Measurements from ENCODE around the gene IFRD2. TPM values are rescaled to one million over a fixed set of nuclear protein-coding genes. Genes with fewer than 3 reads are reported as not detected.
A peak's percentile ranks its signal among the peaks of the same experiment; 100 is the strongest.

IFRD2 gene
- total and polyA plus RNA-seq, 2 of the 13 experiments (the other 11 are each of a cell fraction or from before 2014, with no cell fraction given) = 32.8 to 96.1 TPM

DNA sequence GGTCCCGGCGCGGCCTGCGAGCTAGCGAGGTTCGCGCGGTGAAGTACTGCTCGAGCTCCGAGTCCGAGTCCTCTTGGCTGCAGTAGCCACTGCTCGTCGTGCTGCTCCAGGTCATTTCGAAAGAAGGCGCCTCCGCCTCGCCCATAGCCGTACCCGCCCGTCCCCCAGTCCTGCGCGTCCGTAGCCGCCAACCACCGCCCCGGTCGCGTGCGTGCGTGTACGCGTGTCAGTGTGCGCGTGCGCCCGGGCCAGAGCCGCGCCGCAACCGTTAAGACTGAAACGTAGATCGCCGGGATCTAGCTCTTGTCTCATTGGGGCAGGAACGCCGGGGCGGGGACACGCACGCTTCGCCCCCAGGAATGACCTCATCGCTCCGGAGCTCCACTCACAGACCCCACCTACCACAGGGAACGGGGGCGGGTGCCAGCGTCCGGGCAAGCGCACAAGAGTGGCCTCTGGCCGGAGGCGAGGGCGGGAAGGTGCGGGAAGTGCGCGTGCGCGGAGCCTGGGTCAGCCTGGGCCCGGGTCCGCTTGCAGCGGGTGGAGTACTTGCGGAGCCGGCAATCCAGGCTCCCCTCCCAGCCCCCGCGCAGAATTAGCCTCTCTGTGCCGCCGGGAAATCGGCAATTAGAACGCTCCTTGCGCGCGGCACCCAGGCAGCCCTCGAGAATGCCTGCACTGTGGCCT lies 45.1 kb upstream of the IFRD2 start (continued):
- TF ChIP-seq, protein P1, sequence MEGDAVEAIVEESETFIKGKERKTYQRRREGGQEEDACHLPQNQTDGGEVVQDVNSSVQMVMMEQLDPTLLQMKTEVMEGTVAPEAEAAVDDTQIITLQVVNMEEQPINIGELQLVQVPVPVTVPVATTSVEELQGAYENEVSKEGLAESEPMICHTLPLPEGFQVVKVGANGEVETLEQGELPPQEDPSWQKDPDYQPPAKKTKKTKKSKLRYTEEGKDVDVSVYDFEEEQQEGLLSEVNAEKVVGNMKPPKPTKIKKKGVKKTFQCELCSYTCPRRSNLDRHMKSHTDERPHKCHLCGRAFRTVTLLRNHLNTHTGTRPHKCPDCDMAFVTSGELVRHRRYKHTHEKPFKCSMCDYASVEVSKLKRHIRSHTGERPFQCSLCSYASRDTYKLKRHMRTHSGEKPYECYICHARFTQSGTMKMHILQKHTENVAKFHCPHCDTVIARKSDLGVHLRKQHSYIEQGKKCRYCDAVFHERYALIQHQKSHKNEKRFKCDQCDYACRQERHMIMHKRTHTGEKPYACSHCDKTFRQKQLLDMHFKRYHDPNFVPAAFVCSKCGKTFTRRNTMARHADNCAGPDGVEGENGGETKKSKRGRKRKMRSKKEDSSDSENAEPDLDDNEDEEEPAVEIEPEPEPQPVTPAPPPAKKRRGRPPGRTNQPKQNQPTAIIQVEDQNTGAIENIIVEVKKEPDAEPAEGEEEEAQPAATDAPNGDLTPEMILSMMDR (CRISPR knock-in tag; IDR thresholded peaks at IDR 0.05) = peak; percentile 2; the same call in 1 of the 2 replicates
- TF ChIP-seq, protein P2, sequence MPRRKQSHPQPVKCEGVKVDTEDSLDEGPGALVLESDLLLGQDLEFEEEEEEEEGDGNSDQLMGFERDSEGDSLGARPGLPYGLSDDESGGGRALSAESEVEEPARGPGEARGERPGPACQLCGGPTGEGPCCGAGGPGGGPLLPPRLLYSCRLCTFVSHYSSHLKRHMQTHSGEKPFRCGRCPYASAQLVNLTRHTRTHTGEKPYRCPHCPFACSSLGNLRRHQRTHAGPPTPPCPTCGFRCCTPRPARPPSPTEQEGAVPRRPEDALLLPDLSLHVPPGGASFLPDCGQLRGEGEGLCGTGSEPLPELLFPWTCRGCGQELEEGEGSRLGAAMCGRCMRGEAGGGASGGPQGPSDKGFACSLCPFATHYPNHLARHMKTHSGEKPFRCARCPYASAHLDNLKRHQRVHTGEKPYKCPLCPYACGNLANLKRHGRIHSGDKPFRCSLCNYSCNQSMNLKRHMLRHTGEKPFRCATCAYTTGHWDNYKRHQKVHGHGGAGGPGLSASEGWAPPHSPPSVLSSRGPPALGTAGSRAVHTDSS (CRISPR knock-in tag; conservative IDR thresholded peaks at IDR 0.05) = no peak
- TF ChIP-seq FOXP1 (IDR thresholded peaks at IDR 0.05) (no peak), FOXP1 (CRISPR knock-in tag; IDR thresholded peaks at IDR 0.05) (peak; percentile 8; the same call in 1 of the 2 replicates), SUZ12 (IDR thresholded peaks at IDR 0.05; ENCODE audit: low read depth, low read length) (no peak), ZNF333 (CRISPR knock-in tag; IDR thresholded peaks at IDR 0.05; ENCODE audit: borderline replicate concordance) (peak; percentile 82; the same call in 1 of the 2 replicates), ZNF160 (CRISPR knock-in tag; IDR thresholded peaks at IDR 0.05) (peak; percentile 83; the same call in 1 of the 2 replicates), ZNF790 (CRISPR knock-in tag; IDR thresholded peaks at IDR 0.05; ENCODE audit: borderline replicate concordance) (peak; percentile 39; the same call in 1 of the 2 replicates), ZSCAN31 (CRISPR knock-in tag; IDR thresholded peaks at IDR 0.05; ENCODE audit: low read depth) (peak; percentile 73; the same call in 1 of the 2 replicates), POLR2G (IDR thresholded peaks at IDR 0.05; ENCODE audit: low read depth, low read length) (peak; percentile 90), SIN3A (IDR thresholded peaks at IDR 0.05; ENCODE audit: borderline replicate concordance, low read depth, low read length) (peak; percentile 89; the same call in 1 of the 2 replicates), NKX3-1 (CRISPR knock-in tag; IDR thresholded peaks at IDR 0.05) (0 out of 2 replicates have a peak, but pooled peaks have one; percentile 37), MTF1 (CRISPR knock-in tag; IDR thresholded peaks at IDR 0.05) (no peak; the same call in 1 of the 2 replicates), ZNF12 (CRISPR knock-in tag; IDR thresholded peaks at IDR 0.05) (no peak)
- TF ChIP-seq, protein P3, sequence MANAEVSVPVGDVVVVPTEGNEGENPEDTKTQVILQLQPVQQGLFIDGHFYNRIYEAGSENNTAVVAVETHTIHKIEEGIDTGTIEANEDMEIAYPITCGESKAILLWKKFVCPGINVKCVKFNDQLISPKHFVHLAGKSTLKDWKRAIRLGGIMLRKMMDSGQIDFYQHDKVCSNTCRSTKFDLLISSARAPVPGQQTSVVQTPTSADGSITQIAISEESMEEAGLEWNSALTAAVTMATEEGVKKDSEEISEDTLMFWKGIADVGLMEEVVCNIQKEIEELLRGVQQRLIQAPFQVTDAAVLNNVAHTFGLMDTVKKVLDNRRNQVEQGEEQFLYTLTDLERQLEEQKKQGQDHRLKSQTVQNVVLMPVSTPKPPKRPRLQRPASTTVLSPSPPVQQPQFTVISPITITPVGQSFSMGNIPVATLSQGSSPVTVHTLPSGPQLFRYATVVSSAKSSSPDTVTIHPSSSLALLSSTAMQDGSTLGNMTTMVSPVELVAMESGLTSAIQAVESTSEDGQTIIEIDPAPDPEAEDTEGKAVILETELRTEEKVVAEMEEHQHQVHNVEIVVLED (CRISPR knock-in tag; IDR thresholded peaks at IDR 0.05; ENCODE audit: borderline replicate concordance) = peak; percentile 97
- TF ChIP-seq, protein P4, sequence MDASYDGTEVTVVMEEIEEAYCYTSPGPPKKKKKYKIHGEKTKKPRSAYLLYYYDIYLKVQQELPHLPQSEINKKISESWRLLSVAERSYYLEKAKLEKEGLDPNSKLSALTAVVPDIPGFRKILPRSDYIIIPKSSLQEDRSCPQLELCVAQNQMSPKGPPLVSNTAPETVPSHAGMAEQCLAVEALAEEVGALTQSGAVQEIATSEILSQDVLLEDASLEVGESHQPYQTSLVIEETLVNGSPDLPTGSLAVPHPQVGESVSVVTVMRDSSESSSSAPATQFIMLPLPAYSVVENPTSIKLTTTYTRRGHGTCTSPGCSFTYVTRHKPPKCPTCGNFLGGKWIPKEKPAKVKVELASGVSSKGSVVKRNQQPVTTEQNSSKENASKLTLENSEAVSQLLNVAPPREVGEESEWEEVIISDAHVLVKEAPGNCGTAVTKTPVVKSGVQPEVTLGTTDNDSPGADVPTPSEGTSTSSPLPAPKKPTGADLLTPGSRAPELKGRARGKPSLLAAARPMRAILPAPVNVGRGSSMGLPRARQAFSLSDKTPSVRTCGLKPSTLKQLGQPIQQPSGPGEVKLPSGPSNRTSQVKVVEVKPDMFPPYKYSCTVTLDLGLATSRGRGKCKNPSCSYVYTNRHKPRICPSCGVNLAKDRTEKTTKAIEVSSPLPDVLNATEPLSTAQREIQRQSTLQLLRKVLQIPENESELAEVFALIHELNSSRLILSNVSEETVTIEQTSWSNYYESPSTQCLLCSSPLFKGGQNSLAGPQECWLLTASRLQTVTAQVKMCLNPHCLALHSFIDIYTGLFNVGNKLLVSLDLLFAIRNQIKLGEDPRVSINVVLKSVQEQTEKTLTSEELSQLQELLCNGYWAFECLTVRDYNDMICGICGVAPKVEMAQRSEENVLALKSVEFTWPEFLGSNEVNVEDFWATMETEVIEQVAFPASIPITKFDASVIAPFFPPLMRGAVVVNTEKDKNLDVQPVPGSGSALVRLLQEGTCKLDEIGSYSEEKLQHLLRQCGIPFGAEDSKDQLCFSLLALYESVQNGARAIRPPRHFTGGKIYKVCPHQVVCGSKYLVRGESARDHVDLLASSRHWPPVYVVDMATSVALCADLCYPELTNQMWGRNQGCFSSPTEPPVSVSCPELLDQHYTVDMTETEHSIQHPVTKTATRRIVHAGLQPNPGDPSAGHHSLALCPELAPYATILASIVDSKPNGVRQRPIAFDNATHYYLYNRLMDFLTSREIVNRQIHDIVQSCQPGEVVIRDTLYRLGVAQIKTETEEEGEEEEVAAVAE (CRISPR knock-in tag; IDR thresholded peaks at IDR 0.05; ENCODE audit: borderline replicate concordance) = peak; percentile 46; the same call in 1 of the 2 replicates
- TF ChIP-seq, protein P5, sequence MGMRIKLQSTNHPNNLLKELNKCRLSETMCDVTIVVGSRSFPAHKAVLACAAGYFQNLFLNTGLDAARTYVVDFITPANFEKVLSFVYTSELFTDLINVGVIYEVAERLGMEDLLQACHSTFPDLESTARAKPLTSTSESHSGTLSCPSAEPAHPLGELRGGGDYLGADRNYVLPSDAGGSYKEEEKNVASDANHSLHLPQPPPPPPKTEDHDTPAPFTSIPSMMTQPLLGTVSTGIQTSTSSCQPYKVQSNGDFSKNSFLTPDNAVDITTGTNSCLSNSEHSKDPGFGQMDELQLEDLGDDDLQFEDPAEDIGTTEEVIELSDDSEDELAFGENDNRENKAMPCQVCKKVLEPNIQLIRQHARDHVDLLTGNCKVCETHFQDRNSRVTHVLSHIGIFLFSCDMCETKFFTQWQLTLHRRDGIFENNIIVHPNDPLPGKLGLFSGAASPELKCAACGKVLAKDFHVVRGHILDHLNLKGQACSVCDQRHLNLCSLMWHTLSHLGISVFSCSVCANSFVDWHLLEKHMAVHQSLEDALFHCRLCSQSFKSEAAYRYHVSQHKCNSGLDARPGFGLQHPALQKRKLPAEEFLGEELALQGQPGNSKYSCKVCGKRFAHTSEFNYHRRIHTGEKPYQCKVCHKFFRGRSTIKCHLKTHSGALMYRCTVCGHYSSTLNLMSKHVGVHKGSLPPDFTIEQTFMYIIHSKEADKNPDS (CRISPR knock-in tag; IDR thresholded peaks at IDR 0.05) = peak; percentile 80; the same call in 1 of the 2 replicates

Measured in HepG2 (cell line).